Daoy (cell line): ENCODE data around the gene DDIT4. TPM values are rescaled to one million over a fixed set of nuclear protein-coding genes. Genes with fewer than 3 reads are reported as not detected.
A peak's percentile ranks its signal among the peaks of the same experiment; 100 is the strongest.
"Not testable (repeated sequence)": the region's sequence is repeated elsewhere in the genome, so short reads cannot be mapped to it uniquely, and the experiment has no call there.

ENCODE experiments used
- DNase-seq: peaks from one replicate; pipeline ENCODE4 v3.0.0-alpha.2; 2015; ENCODE audit warnings: low read depth
- total RNA-seq: library from RNA; depleted of rRNA; stranded (reverse); fragments of >200 nt; shearing (Covaris generic); gene quantifications from 2 replicates; pipeline ENCODE4 v1.2.3, GENCODE V29; 2014

DDIT4 gene
- total RNA-seq, 1 experiment from 2014 or later, result 12.8 TPM

GRCh38 chr10:72249176-72249862, 24.4 kb upstream of the DDIT4 start:
- not testable (repeated sequence) for DNase-seq

GRCh38 chr10:72250666-72251065, 23.1 kb upstream of the DDIT4 start:
- no peak for DNase-seq

- no peak for DNase-seq
These were observed 22.1 kb upstream of the DDIT4 start for GRCh38 chr10:72251635-72252034.

GRCh38 chr10:72252972-72253371, 20.8 kb upstream of the DDIT4 start:
- no peak for DNase-seq

GRCh38 chr10:72253578-72253977, 20.1 kb upstream of the DDIT4 start:
- DNase-seq, result no peak

- no peak for DNase-seq
These were observed 18.7 kb upstream of the DDIT4 start for GRCh38 chr10:72254813-72255568.

- DNase-seq, result no peak
These were observed 17.6 kb upstream of the DDIT4 start for GRCh38 chr10:72255977-72256729.

GRCh38 chr10:72257051-72257892, 16.5 kb upstream of the DDIT4 start:
- no peak for DNase-seq

GRCh38 chr10:72258617-72259016, 15.1 kb upstream of the DDIT4 start:
- no peak for DNase-seq

GRCh38 chr10:72259491-72260238, 14.1 kb upstream of the DDIT4 start:
- DNase-seq, result no peak

GRCh38 chr10:72260239-72260975, 13.3 kb upstream of the DDIT4 start:
- peak; percentile 62 for DNase-seq

GRCh38 chr10:72260976-72261783, 12.5 kb upstream of the DDIT4 start:
- no peak for DNase-seq

GRCh38 chr10:72261784-72262404, 11.8 kb upstream of the DDIT4 start:
- DNase-seq, result no peak

GRCh38 chr10:72263613-72264241, 10.0 kb upstream of the DDIT4 start:
- peak; percentile 30 for DNase-seq

GRCh38 chr10:72264536-72264935, 9.2 kb upstream of the DDIT4 start:
- DNase-seq, result no peak

GRCh38 chr10:72265508-72265907, 8.2 kb upstream of the DDIT4 start:
- no peak for DNase-seq

GRCh38 chr10:72265990-72266865, 7.5 kb upstream of the DDIT4 start:
- DNase-seq, result no peak
